ENCODE data around the gene PLPP7.
"Not testable (repeated sequence)": the region's sequence is repeated elsewhere in the genome, so short reads cannot be mapped to it uniquely, and the experiment has no call there.

PLPP7 gene

GRCh38 chr9:131289301-131290035 lies at the start of gene PLPP7:
PLPP7 (plus strand) TSS chr9:131289723; CDS start chr9:131289998, 275 bp downstream.
- DNase-seq (ENCODE audit: low spot score) = peak; percentile 78

- no peak for DNase-seq (ENCODE audit: low spot score)
Observed at GRCh38 chr9:131240047-131240921, 49.2 kb upstream of the PLPP7 start.

- not testable (repeated sequence) for DNase-seq (ENCODE audit: low spot score)
Observed at GRCh38 chr9:131244331-131244730, 45.2 kb upstream of the PLPP7 start.

- no peak for DNase-seq (ENCODE audit: low spot score)
Observed at GRCh38 chr9:131246618-131247017, 42.9 kb upstream of the PLPP7 start.

GRCh38 chr9:131252120-131252519 lies 37.4 kb upstream of the PLPP7 start:
- no peak for DNase-seq (ENCODE audit: low spot score)

- no peak for DNase-seq (ENCODE audit: low spot score)
Observed at GRCh38 chr9:131253891-131254491, 35.5 kb upstream of the PLPP7 start.

- DNase-seq (ENCODE audit: low spot score) = no peak
Observed at GRCh38 chr9:131254626-131255025, 34.9 kb upstream of the PLPP7 start.

GRCh38 chr9:131255676-131256197 lies 33.8 kb upstream of the PLPP7 start:
- no peak for DNase-seq (ENCODE audit: low spot score)

GRCh38 chr9:131257266-131258025 lies 32.1 kb upstream of the PLPP7 start:
- DNase-seq (ENCODE audit: low spot score) = no peak

- DNase-seq (ENCODE audit: low spot score) = no peak
Observed at GRCh38 chr9:131258186-131258585, 31.3 kb upstream of the PLPP7 start.

GRCh38 chr9:131258698-131259431 lies 30.7 kb upstream of the PLPP7 start:
- no peak for DNase-seq (ENCODE audit: low spot score)

- DNase-seq (ENCODE audit: low spot score) = peak; percentile 64
Observed at GRCh38 chr9:131259432-131259898, 30.1 kb upstream of the PLPP7 start.

GRCh38 chr9:131259916-131260597 lies 29.5 kb upstream of the PLPP7 start:
- no peak for DNase-seq (ENCODE audit: low spot score)

- DNase-seq (ENCODE audit: low spot score) = no peak
Observed at GRCh38 chr9:131260751-131261452, 28.6 kb upstream of the PLPP7 start.

- DNase-seq (ENCODE audit: low spot score) = no peak
Observed at GRCh38 chr9:131262327-131263032, 27.0 kb upstream of the PLPP7 start.

GRCh38 chr9:131263033-131263343 lies 26.5 kb upstream of the PLPP7 start:
- not testable (repeated sequence) for DNase-seq (ENCODE audit: low spot score)

GRCh38 chr9:131263701-131264100 lies 25.8 kb upstream of the PLPP7 start:
- no peak for DNase-seq (ENCODE audit: low spot score)

GRCh38 chr9:131264231-131264630 lies 25.3 kb upstream of the PLPP7 start:
- DNase-seq (ENCODE audit: low spot score) = no peak

All from left forelimb (tissue), 1 donor.